ENCODE data around the gene VASH2.
"Not testable (repeated sequence)": the region's sequence is repeated elsewhere in the genome, so short reads cannot be mapped to it uniquely, and the experiment has no call there.

VASH2 gene

DNA sequence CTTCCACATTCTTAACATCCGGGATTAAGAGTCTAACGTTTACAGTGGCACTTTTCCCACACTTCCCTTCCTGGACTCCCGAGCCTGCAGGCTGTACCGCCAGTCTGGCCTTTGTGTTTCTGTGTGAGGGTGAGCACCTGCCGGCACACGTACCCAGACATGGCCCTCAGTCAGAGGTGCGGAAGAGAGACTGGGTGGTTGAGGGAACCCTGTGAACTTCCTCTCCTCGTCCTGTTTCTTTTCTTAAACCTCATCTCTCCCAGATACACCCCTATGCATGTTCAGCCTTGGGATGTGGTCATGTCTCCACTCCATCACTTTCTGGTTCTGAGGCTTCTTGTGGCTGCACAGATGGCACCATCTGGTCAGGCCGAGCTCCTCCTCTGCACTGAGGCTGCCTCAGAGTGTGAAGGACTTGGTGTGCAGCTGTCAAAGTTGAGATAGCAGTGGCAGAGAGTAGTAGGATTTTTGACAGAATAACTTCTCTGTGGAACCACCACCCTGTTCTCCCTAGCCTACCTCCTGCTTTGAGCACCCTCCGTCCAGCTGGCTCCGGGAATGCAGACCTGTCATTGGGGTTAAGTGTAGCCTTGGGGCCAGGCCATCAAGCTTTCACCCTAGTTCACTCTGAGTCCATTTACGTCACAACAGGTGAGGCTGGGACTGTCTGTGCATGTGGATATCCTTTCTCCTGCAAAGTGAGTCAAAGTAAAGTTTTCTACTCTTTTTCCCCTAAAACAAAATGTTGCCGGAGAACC, 31.4 kb downstream of the VASH2 start:
- DNase-seq, result no peak

GRCh38 chr1:212982430-212983152, 32.2 kb downstream of the VASH2 start:
- DNase-seq, result no peak

DNA sequence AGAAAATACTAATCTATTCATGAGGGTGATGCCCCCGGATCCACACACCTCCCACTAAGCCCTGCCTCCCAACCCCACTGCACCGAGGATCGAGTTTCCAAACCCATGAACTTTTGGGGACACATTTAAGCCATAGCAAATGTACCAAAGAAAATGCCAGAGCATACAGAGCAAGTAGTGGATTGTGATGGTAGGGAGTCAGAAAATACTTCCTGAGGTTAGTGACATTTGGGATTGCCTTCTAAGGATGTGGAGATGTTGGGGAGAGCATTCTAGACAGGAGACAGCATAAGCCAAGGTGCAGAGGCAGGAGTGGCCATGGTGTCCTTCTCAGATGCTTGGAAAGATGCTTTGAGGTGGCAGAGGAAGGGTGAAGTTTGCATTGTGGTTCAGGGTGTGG, 33.1 kb downstream of the VASH2 start:
- no peak for DNase-seq

DNA sequence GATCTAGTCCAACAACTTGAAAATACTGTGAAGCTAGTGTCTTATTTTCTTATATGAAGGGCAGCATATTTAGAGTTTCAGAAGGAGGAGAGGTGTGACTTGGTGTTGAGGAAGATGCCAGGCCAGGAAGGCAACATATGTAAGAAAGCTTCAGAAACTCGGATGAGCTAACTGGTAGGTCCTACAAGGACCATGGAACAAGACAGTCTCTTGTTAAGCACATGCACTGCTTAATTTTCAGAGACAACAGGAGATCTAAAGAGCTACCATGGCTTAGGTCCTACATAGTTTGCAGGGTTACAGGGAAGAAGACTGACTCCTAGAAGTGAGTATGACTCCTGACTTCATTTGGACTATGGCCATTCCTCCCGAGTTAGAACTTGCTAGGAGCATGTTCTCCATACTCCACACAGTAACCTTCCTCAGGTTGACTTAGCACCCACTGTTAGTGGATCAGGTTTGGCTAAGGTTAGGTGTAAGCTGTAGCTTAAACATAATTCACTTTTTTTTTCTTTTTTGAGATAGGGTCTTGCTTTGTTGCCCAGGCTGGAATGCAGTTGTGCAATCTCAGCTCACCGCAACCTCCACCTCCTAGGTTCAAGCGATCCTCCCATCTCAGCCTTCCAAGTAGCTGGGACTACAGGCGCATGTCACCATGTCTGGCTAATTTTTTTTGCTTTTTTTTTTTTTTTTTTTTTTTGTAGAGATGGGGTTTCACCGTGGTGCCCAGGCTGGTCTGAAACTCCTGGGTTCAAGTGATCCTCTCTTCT, 34.4 kb downstream of the VASH2 start:
- no peak for DNase-seq

GRCh38 chr1:212986551-212986950, 36.2 kb downstream of the VASH2 start:
- DNase-seq, result no peak

DNA sequence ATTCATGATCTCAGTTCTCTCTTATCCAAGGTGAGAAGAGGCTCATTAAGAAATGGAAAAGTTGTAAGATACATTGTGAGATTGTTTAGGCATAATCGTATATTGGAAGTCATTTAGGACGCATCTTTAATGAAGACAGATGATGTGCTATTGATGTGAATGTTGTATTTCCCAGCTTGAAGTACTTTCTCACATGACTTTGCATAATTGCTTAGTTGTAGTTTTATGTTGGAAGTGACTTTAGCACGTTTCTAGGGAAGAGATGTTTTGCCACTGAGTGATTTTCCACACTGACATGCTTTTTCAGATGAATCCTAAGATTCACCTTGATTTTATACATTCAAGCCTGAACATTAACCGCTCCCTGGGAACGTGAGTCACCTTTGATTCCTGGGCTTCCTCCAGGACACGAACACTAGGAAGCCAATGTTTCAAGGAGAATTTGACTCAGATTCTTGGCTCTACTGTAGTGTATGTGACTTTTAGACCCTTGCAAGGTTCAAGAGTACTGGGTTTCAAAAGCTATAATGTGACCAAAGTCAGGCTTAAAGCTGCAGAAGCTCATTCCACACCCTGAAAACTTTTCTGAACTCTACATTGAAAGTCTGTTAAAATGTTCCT, 37.5 kb downstream of the VASH2 start:
- DNase-seq, result no peak

- no peak for DNase-seq
These were observed 39.9 kb downstream of the VASH2 start for GRCh38 chr1:212990276-212990675.

GRCh38 chr1:212993960-212994359, 43.6 kb downstream of the VASH2 start:
- not testable (repeated sequence) for DNase-seq

GRCh38 chr1:212994926-212995325, 44.6 kb downstream of the VASH2 start:
- DNase-seq, result no peak

- no peak for DNase-seq
These were observed 52.9 kb downstream of the VASH2 start for GRCh38 chr1:213003256-213003655.

DNA sequence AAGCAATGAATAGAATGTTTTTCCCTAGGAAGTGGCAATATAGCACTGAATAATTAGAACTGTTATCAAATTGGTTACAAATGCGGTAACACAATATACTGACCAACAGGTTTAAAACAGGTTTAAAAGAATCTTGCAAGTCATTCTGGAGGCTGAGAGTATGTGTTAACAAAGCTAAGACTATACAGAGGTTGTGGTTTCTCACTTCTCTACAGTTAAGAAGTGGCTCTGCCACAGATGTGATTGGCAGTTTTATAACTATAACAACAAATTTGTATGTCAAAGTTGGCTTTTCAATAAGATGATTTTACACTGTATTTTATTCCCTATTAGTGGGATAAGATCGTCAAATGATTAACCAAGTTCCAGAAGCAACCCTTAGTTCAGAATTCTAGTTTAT, 58.2 kb downstream of the VASH2 start:
- DNase-seq, result no peak

DNA sequence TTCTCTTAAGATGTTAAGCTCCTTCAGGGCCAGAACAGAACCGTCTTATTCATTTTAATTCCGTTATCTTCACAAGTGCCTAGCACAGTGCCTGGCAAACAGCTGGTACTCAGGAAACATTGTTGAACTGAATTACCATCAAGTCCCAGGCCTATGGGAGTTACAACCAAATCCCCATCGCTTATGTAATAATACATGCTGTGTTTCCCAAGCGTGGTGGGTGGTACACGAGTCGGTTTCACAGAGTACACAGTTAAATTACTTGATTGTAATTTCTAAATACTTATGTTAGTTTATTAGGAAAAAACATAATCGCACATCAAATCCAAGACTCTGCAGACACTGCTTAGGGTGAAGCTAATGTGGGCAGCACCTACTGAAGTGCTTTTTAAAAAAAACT, 64.3 kb downstream of the VASH2 start:
- DNase-seq, result no peak

DNA sequence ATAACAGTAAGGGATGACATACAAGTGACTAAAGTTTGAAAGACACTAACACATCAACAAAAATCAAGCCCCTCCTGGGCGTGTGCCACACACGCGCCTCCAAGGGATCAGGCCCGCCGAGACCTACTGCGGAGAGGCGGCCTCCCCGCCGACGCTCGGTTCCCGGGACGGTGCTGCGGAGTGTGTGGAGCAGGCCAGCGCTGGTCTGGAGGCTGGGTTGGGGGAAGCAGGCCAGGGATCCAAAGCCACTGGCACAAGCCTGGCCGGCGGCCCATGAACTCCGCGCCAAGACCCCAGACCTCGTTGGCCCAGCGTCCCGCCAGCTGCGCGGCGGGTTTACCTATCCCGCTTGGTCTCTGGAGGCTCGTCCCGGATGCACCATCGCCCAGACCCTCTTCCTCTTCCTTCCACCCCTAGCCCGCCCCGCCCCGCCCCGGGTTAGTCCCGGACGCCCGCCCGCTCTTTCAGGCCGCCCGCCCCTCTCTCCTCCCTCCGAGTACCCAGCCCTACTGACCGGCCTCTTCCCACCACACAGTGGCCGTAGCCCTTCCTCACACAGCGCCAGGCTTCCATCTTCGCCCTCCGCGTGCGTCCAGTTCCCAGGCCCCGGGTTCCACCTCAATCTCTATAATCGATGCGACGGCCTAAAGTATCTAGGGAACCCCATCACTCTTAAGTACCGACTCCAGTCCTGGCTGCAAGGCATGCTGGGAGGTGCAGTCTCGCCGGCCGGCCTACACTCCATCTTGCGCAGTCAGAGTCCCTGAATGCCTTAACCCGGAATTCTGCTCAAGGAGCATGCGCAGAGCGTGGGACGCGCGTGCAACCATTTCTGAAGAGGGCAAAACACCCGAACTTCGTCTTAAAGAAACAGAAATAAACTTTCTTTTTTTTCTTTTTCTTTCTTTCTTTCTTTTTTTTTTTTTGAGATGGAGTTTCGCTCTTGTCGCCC, 65.0 kb downstream of the VASH2 start, which contains the start of gene ANGEL2:
Gene ANGEL2, minus strand, starts transcription at position 769 of the 952 bp plus-strand sequence. Its CDS starts 196 bp downstream, at position 573.
- peak; percentile 94 for DNase-seq

- DNase-seq, result no peak
These were observed 67.3 kb downstream of the VASH2 start for GRCh38 chr1:213017447-213018273.

DNA sequence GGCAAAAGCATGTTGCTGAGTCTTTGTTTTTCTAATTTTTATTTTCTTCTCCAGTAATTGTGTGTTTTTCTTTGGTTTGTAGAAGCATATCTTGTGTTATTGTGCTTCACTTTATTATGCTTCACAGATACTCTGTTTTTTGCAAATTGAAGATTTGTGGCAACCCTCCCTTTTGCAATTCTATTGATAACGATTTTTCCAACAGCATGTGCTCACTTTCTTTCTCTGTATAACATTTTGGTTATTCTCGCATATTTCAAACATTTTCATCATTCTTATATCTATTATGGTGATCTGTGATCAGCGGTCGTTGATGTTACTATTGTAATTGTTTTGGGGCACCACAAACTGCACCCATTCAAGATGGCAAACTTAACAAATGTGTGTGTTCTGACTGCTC, 69.1 kb downstream of the VASH2 start:
- DNase-seq, result no peak

DNA sequence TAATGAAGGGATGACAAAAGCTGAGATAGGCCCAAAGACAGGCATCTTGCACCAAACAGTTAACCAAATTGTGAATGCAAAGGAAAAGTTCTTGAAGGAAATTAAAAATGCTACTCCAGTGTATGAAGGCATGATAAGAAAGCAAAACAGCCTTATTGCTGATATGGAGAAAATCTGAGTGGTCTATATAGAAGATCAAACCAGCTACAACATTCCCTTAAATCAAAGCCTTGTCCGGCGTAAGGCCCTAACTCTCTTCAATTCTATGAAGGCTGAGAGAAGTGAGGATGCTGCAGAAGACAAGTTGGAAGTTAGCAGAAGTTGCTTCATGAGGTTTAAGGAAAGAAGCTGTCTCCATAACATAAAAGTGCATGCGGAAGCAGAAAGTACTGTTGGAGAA, 69.7 kb downstream of the VASH2 start:
- DNase-seq, result no peak

DNA sequence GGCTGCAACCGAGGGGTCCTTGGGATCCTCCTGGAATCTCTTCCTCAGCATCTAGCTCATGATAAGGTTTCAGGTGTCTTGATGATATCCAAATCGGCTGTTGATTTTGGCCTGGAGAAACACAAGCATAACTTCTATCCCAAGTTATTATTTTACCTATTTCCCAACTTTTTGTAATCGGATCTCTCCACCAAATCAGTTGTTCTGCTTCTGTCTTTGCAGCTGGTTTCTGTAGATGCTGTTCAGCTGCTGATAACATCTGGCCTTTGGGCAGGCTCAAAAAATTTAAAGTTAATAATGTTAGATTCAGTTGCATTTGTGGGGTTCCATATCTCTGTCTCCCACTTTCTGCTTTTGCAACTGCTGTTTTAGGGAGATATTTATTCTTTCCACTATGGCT, 76.7 kb downstream of the VASH2 start:
- not testable (repeated sequence) for DNase-seq

- no peak for DNase-seq
These were observed 82.3 kb downstream of the VASH2 start for GRCh38 chr1:213032651-213033050.

DNA sequence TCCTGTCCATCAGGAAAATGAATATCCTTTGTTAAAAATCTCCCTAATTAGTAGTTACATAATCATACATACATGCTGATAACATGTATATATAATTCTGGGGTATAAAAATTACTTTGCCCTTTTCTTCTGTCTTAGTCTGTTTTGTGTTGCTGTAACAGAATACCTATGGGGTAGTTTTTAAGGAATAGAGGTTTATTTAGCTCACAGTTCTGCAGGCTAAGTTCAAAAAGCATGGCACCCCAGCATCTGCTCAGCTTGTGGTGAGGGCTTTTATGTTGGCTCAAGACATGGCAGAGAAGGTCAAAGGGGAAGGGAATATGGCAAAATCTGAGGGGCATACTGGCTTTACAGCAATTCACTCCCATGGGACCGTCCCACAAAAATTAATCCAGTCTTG, 84.4 kb downstream of the VASH2 start:
- no peak for DNase-seq

DNA sequence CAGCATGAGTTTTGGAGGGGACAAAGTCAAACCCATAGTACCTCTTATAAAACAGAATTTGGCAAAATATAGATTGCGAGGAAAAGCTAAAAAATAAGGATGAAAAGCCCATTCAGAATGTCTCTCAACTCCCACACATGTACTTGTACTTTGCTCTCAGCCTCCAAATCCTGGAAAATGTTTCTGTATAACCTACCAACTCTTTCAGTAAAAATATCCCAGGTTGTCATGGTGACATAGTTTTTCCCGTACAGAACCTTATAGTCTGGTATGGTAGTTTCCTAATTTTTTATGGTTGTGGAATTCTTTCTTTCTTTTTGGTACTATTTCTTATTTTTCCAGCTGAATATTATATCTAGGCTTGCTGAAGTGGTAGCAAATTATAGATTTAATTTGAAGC, 85.2 kb downstream of the VASH2 start:
- DNase-seq, result no peak

All from T1000 (cell line).